Heart left ventricle (tissue), 13 donors: ENCODE results near the gene OLFML2A.

Source experiments
- CTCF ChIP-seq, 12 donors: fragments of 200-600 bp; sonication (generic) in 4 of 12; IDR thresholded peaks; one replicate each; pipeline versions ENCODE4 v1.5.0 to v1.8.0; 2018 to 2022; ENCODE audit warnings: antibody characterized with exemption in 12 of 12, mild to moderate bottlenecking in 5 of 12
- POLR2A ChIP-seq, 2 donors: fragments of 450-650 bp; IDR thresholded peaks; one replicate each; pipeline ENCODE4 v1.6.1; 2017; ENCODE audit warnings: antibody characterized with exemption in 2 of 2, mild to moderate bottlenecking in 2 of 2, moderate library complexity in 2 of 2
- donor health status: ischemic (EF 13 %, LVEDD 7.1; RV severe dilation, severe dysfunction).
- donor health status: DM: no; HTN: yes; CAD: no.
- donor health status: DM: no; HTN: no; CAD: no.
- donor health status: ischemic (EF 25% LVEDD 6.9; RV normal size, moderate dysfunction).
- donor health status: ischemic (EF 25% LVEDD 5.7; RV mildly dilated, moderate dysfunction).
- donor health status: ischemic (EF 35%, LVEDD 5.7; RV mildly dilated, moderate dysfunction).
- donor health status: nonischemic (EF 11% LVEDD 7.7; RV severe dilation, severe dysfunction).
- donor health status: DM: yes; HTN: yes; CAD: no.
- donor health status: PGD.
- donor health status: ischemic (EF 29% LVEDD 5.4; RV normal size, mild dysfunction).
- donor health status: nonischemic (EF 23%, LVEDD 6.1; RV moderate dilation, normal function).

- no peak for TF ChIP-seq CTCF (IDR thresholded peaks at IDR 0.05)
- TF ChIP-seq POLR2A (IDR thresholded peaks at IDR 0.05), result no peak
These were observed 19.0 kb downstream of the OLFML2A start for GRCh38 chr9:124795881-124796431.
